Measurements from ENCODE around the gene DNM1.

DNM1 gene

DNA sequence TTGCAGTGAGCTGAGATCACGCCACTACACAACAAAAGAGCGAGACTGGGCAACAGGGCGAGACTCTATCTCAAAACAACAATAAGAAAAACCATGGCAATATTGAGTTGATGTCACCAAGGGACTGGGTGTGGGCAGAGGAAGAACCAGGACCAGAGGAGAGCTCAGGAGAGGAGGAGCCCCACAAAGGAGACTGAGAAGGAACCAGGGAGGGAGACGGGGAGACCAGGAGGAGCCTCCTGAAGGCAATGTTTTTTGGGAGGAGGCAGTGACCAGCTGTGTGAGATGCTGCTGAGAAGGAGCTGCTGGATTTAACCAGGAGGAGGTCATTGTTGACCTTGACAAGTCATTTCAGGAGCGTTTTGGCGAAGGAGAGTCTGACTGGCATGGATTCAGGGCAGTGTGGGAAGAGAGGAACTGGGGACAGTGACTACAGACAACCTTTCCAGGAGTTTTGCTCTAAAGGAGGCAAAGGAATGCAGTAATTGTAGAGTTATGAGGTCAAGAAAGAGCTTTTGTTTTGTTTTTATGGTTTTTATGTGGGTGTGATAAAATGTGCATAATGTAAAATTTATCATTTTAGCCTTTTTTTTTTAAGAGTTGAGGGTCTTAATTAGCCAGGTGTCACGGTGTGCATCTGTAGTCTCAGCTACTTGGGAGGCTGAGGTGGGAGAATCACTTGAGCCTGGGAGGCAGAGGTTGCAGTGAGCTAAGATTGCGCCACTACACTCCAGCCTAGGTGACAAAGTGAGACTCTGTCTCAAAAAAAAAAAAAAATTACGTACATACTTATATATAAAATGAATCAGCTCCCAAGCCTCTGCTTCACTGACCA lies 101.2 kb downstream of the DNM1 start:
- no peak for DNase-seq (ENCODE audit: low read depth in 1 of 2, low spot score in 1 of 2)

All from stimulated activated CD4-positive, alpha-beta T cell treated with anti-CD3 and anti-CD28 coated beads, Interleukin-15, amount 100 ng/mL, for 1 hour (primary cell).